Adipocyte (in vitro differentiated cells): Measurements from ENCODE around the gene CACNB1.

Experiments
- DNase-seq: peaks from one replicate; pipeline ENCODE4 v3.0.0-alpha.2; 2015; ENCODE audit warnings: low read depth
- H3K27me3 ChIP-seq: replicated peaks from 2 replicates; pipeline ENCODE4 v1.7.0; 2013; ENCODE audit warnings: mild to moderate bottlenecking, low read length, moderate library complexity; ENCODE audit not compliant: control insufficient read depth, insufficient read depth
- H3K36me3 ChIP-seq: 2 replicates; pipeline ENCODE4 v1.7.0; 2013; ENCODE audit warnings: low read length, mild to moderate bottlenecking, moderate library complexity; ENCODE audit not compliant: control insufficient read depth, insufficient read depth, severe bottlenecking
- H3K4me1 ChIP-seq: 2 replicates; pipeline ENCODE4 v1.7.0; 2013; ENCODE audit warnings: mild to moderate bottlenecking, low read length, moderate library complexity; ENCODE audit not compliant: control insufficient read depth, insufficient read depth
- H3K4me3 ChIP-seq: 2 replicates; pipeline ENCODE4 v1.7.0; 2013; ENCODE audit warnings: mild to moderate bottlenecking, low read length, moderate library complexity
- H3K9ac ChIP-seq: 2 replicates; pipeline ENCODE4 v1.7.0; 2013; ENCODE audit warnings: mild to moderate bottlenecking, low read length, moderate library complexity
- H3K9me3 ChIP-seq: 2 replicates; pipeline ENCODE4 v1.7.0; 2013; ENCODE audit warnings: mild to moderate bottlenecking, low read length, moderate library complexity; ENCODE audit not compliant: control insufficient read depth

CACNB1 gene

DNA sequence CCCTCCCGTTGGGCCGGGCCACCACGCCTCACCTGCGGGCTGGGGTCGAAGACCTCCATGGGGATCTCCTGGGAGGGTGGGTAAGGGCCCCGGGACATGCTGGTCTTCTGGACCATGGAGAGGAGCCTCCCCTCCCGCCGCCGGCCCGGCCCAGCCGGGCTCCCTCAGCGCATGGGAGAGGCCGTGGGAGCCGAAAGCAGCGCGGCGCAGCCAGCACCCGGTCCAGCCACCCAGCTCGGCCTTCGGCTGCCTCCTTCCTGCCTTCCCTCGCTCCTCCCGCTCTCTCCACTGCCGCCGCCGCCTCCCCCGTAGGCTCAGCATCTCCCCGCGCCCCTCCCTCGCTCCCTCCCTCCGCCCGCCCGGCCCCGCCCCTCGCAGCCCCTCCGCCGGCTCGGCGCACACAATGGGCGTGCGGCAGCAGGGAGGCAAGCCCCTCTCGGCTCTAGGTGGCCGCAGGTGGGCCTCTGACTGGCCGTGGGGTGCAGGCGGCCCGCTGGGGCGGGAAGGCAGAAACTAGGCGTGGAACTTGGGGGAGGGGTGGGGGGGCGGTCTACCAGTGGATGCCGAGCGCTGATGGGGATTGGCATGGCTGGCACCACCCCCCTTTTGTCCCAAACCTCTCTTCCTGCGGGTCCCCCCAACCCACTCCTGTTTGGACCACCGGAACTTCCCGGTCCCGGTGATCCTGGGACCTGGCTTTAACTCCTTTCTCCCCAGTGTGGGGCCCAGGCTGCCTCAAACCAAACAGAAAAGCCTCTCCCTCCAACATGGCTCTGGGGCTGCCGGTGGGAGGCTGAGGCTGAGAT is at the start of gene CACNB1:
TSS of gene CACNB1 (minus strand) at position 290 of the 806 bp plus-strand sequence. CDS start at position 116, 174 bp downstream.
- Histone ChIP-seq H3K9me3 (no peaks in the 10 kb centered on the region), H3K9ac (peak within 1 kb of the TSS; percentile 90), H3K4me1 (peaks cover 57% of the 10 kb centered on the region), H3K36me3 (peaks cover 18% of the 10 kb centered on the region), H3K4me3 (peak within 1 kb of the TSS; percentile 84), H3K27me3 (no peaks in the 10 kb centered on the region)
- peak; percentile 91 for DNase-seq

GRCh38 chr17:39246274-39246673 is 48.8 kb upstream of the CACNB1 start:
- Histone ChIP-seq H3K4me1 (peaks cover 33% of the 10 kb centered on the region), H3K9me3 (no peaks in the 10 kb centered on the region), H3K9ac (no peak overlapping the region), H3K36me3 (no peaks in the 10 kb centered on the region), H3K4me3 (no peak overlapping the region), H3K27me3 (no peaks in the 10 kb centered on the region)
- DNase-seq = no peak

DNA sequence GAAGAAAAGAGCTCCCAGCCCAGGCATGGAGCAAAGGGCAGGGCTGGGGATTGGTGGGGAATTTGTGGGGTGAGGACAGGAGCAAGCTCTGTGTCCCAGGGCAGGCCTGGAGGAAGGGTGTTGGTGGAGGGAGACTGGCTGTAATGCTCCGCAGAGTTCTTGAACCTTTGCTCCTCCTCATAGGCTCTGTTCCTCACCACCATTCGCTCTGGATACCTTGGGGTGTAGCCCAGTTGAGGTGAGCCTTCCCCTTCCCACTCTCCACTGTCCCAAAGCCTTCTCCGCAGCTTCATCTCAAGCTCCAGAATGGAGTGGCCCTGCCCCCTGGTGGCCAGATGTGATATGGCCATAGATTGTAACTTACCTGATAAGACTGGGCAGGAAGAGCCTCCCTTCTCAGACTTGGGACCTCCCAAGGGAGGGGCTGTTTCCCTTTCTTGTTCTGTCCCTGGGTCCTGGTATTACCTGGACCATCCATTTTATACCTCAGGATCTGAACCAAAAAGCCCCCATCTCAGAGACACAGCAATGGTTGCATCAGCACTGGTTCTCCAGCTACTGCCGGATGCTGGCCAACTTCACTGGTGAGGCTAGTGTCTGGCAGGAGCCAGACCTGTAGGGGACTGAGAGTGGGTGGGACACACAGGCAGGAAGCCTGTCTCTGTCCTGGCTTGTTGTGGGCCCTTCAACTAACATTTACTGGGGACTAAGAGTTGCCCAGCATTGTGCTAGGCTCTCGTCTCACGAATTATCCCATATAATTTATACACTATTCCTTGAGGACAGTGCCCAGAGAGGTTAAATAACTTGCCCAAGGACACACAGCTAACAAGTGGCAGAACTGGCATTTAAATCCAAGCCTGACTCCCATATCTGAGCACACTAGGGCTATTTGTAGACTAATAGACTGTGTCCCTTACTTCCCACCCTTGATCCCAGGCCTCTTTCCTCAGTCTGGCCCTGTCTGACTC is 47.4 kb upstream of the CACNB1 start:
- Histone ChIP-seq H3K4me1 (peaks cover 30% of the 10 kb centered on the region), H3K27me3 (no peaks in the 10 kb centered on the region), H3K36me3 (no peaks in the 10 kb centered on the region), H3K9me3 (no peaks in the 10 kb centered on the region), H3K4me3 (no peak overlapping the region), H3K9ac (no peak overlapping the region)
- peak; percentile 93 for DNase-seq

- DNase-seq = no peak
- Histone ChIP-seq H3K4me3 (no peak overlapping the region), H3K27me3 (peaks cover 3% of the 10 kb centered on the region), H3K36me3 (no peaks in the 10 kb centered on the region), H3K4me1 (peaks cover 24% of the 10 kb centered on the region), H3K9ac (no peak overlapping the region), H3K9me3 (no peaks in the 10 kb centered on the region)
These were observed 46.6 kb upstream of the CACNB1 start for GRCh38 chr17:39244016-39244599.

- Histone ChIP-seq H3K9me3 (no peaks in the 10 kb centered on the region), H3K4me1 (peaks cover 24% of the 10 kb centered on the region), H3K9ac (no peak overlapping the region), H3K36me3 (no peaks in the 10 kb centered on the region), H3K27me3 (peaks cover 3% of the 10 kb centered on the region), H3K4me3 (no peak overlapping the region)
- DNase-seq = no peak
These were observed 45.7 kb upstream of the CACNB1 start for GRCh38 chr17:39243155-39243554.

DNA sequence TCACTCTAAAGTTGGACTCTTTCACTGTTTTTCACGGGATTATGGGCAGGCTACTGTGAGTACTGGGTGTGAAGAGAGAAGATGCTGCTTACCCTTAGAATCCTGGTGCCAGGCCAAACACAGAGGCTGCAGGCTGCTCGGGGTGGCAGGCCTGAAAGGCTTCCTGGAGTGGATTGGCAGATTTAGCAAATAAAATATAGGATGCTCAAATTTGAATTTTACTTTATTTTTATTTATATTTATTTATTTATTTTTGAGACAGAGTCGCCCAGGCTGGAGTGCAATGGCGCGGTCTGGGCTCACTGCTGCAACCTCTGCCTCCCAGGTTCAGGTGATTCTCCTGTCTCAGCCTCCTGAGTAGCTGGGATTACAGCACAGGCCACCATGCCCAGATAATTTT is 43.2 kb upstream of the CACNB1 start:
- no peak for DNase-seq
- peaks cover 40% of the 10 kb centered on the region for H3K4me1 ChIP-seq
- H3K4me3 ChIP-seq = no peak overlapping the region
- H3K36me3 ChIP-seq = no peaks in the 10 kb centered on the region
- H3K9ac ChIP-seq = no peak overlapping the region
- peaks cover 12% of the 10 kb centered on the region for H3K27me3 ChIP-seq
- no peaks in the 10 kb centered on the region for H3K9me3 ChIP-seq

DNA sequence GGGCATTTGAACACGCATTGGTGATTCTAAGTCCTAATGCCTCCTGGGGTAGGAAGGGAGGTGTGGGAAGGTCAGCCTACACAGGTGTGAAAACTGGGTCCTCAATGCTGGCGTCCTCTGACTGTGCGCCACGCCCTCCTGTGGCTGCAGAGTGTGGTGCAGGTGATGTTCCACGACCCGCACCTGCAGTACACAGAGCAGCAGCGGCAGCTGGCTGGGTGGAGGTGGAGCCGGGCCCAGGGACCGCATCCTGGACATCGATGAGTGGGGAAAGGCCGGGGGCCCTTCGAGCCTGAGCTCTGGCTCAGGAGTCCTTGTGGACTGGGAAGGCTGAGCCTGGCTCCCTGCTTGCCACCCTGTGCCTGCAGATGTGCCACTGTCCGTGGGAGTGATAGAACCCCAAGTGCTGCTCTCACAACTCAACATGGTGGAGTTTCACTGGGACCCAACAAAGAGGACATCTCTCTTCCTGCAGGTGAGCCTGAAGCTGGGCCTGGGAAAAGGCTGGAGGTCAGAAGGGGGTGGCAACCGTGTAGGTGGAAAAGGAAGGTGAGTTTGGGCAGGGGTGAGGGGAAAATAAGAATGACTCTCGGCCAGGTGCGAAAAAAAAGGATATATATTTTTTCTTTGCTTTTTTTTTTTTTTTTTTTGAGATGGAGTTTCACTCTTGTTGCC is 42.3 kb upstream of the CACNB1 start:
- Histone ChIP-seq H3K9me3 (no peaks in the 10 kb centered on the region), H3K36me3 (no peaks in the 10 kb centered on the region), H3K27me3 (peaks cover 16% of the 10 kb centered on the region), H3K9ac (no peak overlapping the region), H3K4me3 (no peak overlapping the region), H3K4me1 (peaks cover 40% of the 10 kb centered on the region)
- DNase-seq = peak; percentile 30

DNA sequence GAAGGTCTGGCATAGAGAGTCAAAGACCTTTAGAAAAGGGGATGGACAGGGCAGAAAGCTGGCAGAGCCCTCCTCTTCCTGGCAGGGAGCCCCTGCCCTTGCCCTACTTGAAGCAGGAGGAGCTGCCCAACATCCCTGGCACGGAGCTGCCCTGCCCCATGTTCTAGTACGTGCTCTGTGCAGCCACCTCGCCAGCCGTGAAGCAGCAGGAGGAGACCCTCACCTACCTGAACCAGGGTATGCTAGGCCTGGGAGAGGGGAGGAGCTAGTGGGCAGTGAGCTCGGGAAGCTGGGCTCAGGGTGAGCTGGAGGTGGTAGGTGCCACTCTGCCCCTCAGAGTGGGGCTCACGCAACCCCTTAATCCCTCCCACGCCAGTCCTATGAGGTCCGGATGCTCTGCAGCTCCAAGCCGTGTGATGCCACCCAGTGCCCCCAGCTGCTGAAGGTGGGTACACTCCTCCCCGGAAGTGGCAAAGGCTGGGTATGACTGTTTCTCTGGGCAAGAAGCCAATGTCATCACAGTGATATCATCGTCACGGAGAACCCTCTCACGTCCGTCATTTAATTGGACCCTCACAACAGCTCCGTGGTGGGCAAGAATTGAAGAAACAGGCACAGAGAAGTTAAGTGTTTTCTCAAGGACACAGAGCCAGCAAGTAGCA is 41.0 kb upstream of the CACNB1 start:
- H3K27me3 ChIP-seq = peaks cover 16% of the 10 kb centered on the region
- no peak overlapping the region for H3K4me3 ChIP-seq
- H3K9me3 ChIP-seq = no peaks in the 10 kb centered on the region
- H3K9ac ChIP-seq = no peak overlapping the region
- peaks cover 31% of the 10 kb centered on the region for H3K4me1 ChIP-seq
- H3K36me3 ChIP-seq = no peaks in the 10 kb centered on the region
- DNase-seq = peak; percentile 28

DNA sequence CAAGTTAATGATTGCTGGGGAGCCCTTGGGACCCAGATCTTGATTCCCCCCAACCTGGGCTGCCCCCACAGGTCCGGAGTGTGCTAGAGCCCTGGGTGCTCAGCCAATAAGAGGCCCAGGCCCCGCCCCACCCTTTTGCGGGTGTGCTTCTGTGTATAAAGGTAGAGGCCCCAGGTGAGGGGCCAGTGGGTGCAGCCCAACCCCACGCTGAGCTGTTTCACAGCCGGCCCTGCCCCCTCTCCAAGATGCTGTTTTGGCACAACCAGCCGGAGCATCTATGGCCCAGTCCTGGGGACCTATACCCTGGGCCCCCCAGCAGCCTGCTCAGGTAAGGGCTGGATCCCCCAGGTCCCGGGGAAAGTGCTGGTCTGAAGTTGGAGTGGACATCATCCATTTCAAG is 40.1 kb upstream of the CACNB1 start:
- no peak for DNase-seq
- no peaks in the 10 kb centered on the region for H3K36me3 ChIP-seq
- peaks cover 16% of the 10 kb centered on the region for H3K27me3 ChIP-seq

DNA sequence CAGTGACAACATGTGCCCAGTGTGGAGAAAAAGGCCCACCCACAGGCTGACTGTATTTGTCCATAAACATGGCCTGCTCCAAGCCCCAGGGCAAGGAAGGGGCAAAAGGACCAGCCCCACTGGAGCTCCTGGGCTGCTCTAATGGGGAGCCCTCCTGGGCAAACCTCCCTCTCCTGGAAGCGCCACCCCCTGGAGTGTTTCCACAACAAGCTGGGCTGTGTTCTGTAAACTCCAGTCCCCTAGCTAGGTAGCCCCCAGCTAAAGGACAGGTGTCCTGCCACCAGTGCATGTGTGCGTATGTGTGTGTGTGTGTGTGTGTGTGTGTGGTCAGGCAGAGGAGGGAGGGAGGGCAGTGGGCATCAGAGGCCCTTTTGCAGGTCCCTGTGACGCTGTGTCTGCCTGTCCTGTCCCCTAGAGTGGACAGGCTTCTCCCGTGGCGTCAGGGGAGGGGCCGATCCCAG is 39.5 kb upstream of the CACNB1 start:
- no peak for DNase-seq
- H3K36me3 ChIP-seq = no peaks in the 10 kb centered on the region
- H3K4me1 ChIP-seq = peaks cover 34% of the 10 kb centered on the region

More for the DNA sequence above, 40.1 kb upstream of the CACNB1 start:
- Histone ChIP-seq H3K4me3 (no peak overlapping the region), H3K9ac (no peak overlapping the region), H3K9me3 (no peaks in the 10 kb centered on the region), H3K4me1 (peaks cover 31% of the 10 kb centered on the region)

More for the DNA sequence above, 39.5 kb upstream of the CACNB1 start:
- Histone ChIP-seq H3K9me3 (no peaks in the 10 kb centered on the region), H3K9ac (no peak overlapping the region), H3K4me3 (no peak overlapping the region), H3K27me3 (peaks cover 16% of the 10 kb centered on the region)
